H1 (cell line): Measurements from ENCODE around the gene STAU1. TPM values are rescaled to one million over a fixed set of nuclear protein-coding genes. Genes with fewer than 3 reads are reported as not detected.

Experiments
- CTCF ChIA-PET: fragments of 300-600 bp; sonication (Branson Sonifier 250); formaldehyde crosslinking; loops from one replicate; lab custom pipeline; 2021; ENCODE audit not compliant: partially characterized antibody; lab: Charles Lee
- POLR2A ChIA-PET: fragments of 300-600 bp; sonication (Branson Sonifier 250); formaldehyde crosslinking; loops from one replicate; lab custom pipeline; 2021; ENCODE audit warnings: inconsistent platforms; ENCODE audit not compliant: partially characterized antibody; lab: Charles Lee
- DNase-seq, 2 experiments: peaks; one replicate each; pipeline versions ENCODE4 v3.0.0 to v3.0.0-alpha.2; 2010 to 2022; ENCODE audit warnings: low spot score in 2 of 2, low read depth in 1 of 2, mixed read lengths in 1 of 2
- FAIRE-seq: peaks from 2 replicates; lab custom pipeline; 2011; peaks lifted over from hg19 to GRCh38; lab: Jason Lieb, UNC
- H2AFZ ChIP-seq: 2 replicates; pipeline ENCODE4 v1.8.1; 2012; ENCODE audit warnings: low read length, inconsistent platforms
- H2AK5ac ChIP-seq: 2 replicates; pipeline ENCODE4 v1.6.1; 2013; ENCODE audit warnings: low read depth, low read length
- H2BK120ac ChIP-seq: replicated peaks from 2 replicates; pipeline ENCODE3; 2013; ENCODE audit warnings: low read depth, low read length, inconsistent platforms
- H2BK12ac ChIP-seq: 2 replicates; pipeline ENCODE4 v1.6.1; 2013; ENCODE audit warnings: low read depth, low read length
- H2BK15ac ChIP-seq: 2 replicates; pipeline ENCODE4 v1.6.1; 2013; ENCODE audit warnings: low read length
- H2BK20ac ChIP-seq: 2 replicates; pipeline ENCODE4 v1.6.1; 2013; ENCODE audit warnings: low read length
- H2BK5ac ChIP-seq: 2 replicates; pipeline ENCODE4 v1.6.1; 2013; ENCODE audit warnings: low read depth, low read length
- H3K14ac ChIP-seq: 2 replicates; pipeline ENCODE4 v1.6.1; 2013; ENCODE audit warnings: inconsistent platforms; ENCODE audit not compliant: insufficient read length
- H3K18ac ChIP-seq: 2 replicates; pipeline ENCODE4 v1.6.1; 2013; ENCODE audit warnings: low read length; ENCODE audit errors: extremely low read depth
- H3K23ac ChIP-seq: 2 replicates; pipeline ENCODE4 v1.6.1; 2013; ENCODE audit warnings: inconsistent platforms; ENCODE audit not compliant: insufficient read length
- H3K23me2 ChIP-seq: 2 replicates; pipeline ENCODE4 v1.6.1; 2013; ENCODE audit warnings: low read depth, low read length
- H3K27ac ChIP-seq: 2 replicates; pipeline ENCODE4 v1.6.1; 2011; ENCODE audit warnings: low read depth, low read length, inconsistent platforms
- H3K27me3 ChIP-seq, 4 experiments: replicated peaks in 1 of 4; 1 replicate in 1 of 4; 2 replicates in 3 of 4; pipeline versions ENCODE4 v1.6.1 to v1.8.1; 2011 to 2013; ENCODE audit warnings: low read length in 3 of 4, mild to moderate bottlenecking in 3 of 4, inconsistent platforms in 2 of 4, mixed read lengths in 2 of 4, moderate library complexity in 1 of 4; ENCODE audit not compliant: control insufficient read depth in 3 of 4, insufficient read depth in 3 of 4; ENCODE audit errors: extremely low read depth in 1 of 4
- H3K36me3 ChIP-seq, 4 experiments: 2 replicates each; pipeline versions ENCODE4 v1.6.1 to v1.8.1; 2011 to 2013; ENCODE audit warnings: mild to moderate bottlenecking in 4 of 4, low read length in 3 of 4, moderate library complexity in 2 of 4, control low read depth in 1 of 4, inconsistent platforms in 1 of 4; ENCODE audit not compliant: insufficient read depth in 4 of 4, control insufficient read depth in 2 of 4
- H3K4ac ChIP-seq: replicated peaks from 2 replicates; pipeline ENCODE3; 2013; ENCODE audit warnings: low read length, low read depth, mixed read lengths, inconsistent platforms; ENCODE audit not compliant: insufficient read length
- H3K4me1 ChIP-seq, 4 experiments: replicated peaks in 1 of 4; 1 replicate in 1 of 4; 2 replicates in 3 of 4; pipeline versions ENCODE4 v1.6.1 to v1.8.1; 2011 to 2013; ENCODE audit warnings: low read length in 3 of 4, inconsistent platforms in 2 of 4, mixed read lengths in 1 of 4; ENCODE audit not compliant: insufficient read depth in 4 of 4, control insufficient read depth in 3 of 4
- H3K4me2 ChIP-seq, 2 experiments: 2 replicates each; pipeline versions ENCODE4 v1.6.1 to v1.8.1; 2011 to 2013; ENCODE audit warnings: low read depth in 2 of 2, low read length in 2 of 2, control low read depth in 1 of 2, inconsistent platforms in 1 of 2, mild to moderate bottlenecking in 1 of 2; ENCODE audit not compliant: insufficient read depth in 1 of 2
- H3K4me3 ChIP-seq, 4 experiments: fragments of 200-600, 300-600 bp in 1 of 4; sonication (generic), shearing (Covaris generic), sonication (Bioruptor Twin) in 1 of 4; 2 replicates each; pipeline versions ENCODE4 v1.5.1 to v1.8.1; 2011 to 2016; ENCODE audit warnings: low read length in 4 of 4, low read depth in 3 of 4, control low read depth in 2 of 4, inconsistent platforms in 2 of 4, mild to moderate bottlenecking in 2 of 4, mixed read lengths in 1 of 4, moderate library complexity in 1 of 4; ENCODE audit not compliant: insufficient read depth in 2 of 4; ENCODE audit errors: extremely low read depth in 1 of 4
- H3K56ac ChIP-seq: replicated peaks from 2 replicates; pipeline ENCODE3; 2013; ENCODE audit warnings: low read depth, mild to moderate bottlenecking, mixed read lengths, low read length, inconsistent platforms; ENCODE audit not compliant: insufficient read length
- H3K79me1 ChIP-seq: 2 replicates; pipeline ENCODE4 v1.6.1; 2013; ENCODE audit warnings: low read depth, low read length, control low read depth
- H3K79me2 ChIP-seq, 2 experiments: 2 replicates each; pipeline versions ENCODE4 v1.6.1 to v1.8.1; 2012 to 2013; ENCODE audit warnings: low read length in 2 of 2, mild to moderate bottlenecking in 2 of 2, inconsistent platforms in 1 of 2; ENCODE audit not compliant: insufficient read depth in 2 of 2, control insufficient read depth in 1 of 2
- H3K9ac ChIP-seq, 4 experiments: replicated peaks in 1 of 4; 1 replicate in 1 of 4; 2 replicates in 3 of 4; pipeline versions ENCODE4 v1.6.1 to v1.8.1; 2011 to 2013; ENCODE audit warnings: low read depth in 3 of 4, low read length in 3 of 4, control low read depth in 2 of 4, mild to moderate bottlenecking in 2 of 4, moderate library complexity in 2 of 4, inconsistent platforms in 1 of 4; ENCODE audit errors: extremely low read depth in 1 of 4
- H3K9me3 ChIP-seq, 2 experiments: 2 replicates each; pipeline versions ENCODE4 v1.6.1 to v1.8.1; 2012 to 2013; ENCODE audit warnings: mild to moderate bottlenecking in 2 of 2, moderate library complexity in 2 of 2, control low read depth in 1 of 2, inconsistent platforms in 1 of 2, low read depth in 1 of 2, low read length in 1 of 2, mixed read lengths in 1 of 2; ENCODE audit not compliant: insufficient read depth in 2 of 2
- H4K20me1 ChIP-seq, 2 experiments: replicated peaks in 1 of 2; 2 replicates each; pipeline versions ENCODE3 to v1.8.1; 2011 to 2013; ENCODE audit warnings: inconsistent platforms in 2 of 2, low read length in 2 of 2, mild to moderate bottlenecking in 1 of 2; ENCODE audit not compliant: insufficient read depth in 2 of 2, control insufficient read depth in 1 of 2
- H4K5ac ChIP-seq: 2 replicates; pipeline ENCODE4 v1.6.1; 2013; ENCODE audit warnings: low read length, low read depth, mixed read lengths, inconsistent platforms; ENCODE audit not compliant: insufficient read length
- H4K8ac ChIP-seq: 2 replicates; pipeline ENCODE4 v1.8.0; 2013; ENCODE audit warnings: mild to moderate bottlenecking, moderate library complexity, low read length, inconsistent platforms; ENCODE audit not compliant: insufficient read depth; ENCODE audit errors: extremely low read depth
- H4K91ac ChIP-seq: replicated peaks from 2 replicates; pipeline ENCODE3; 2013; ENCODE audit warnings: low read length, mixed read lengths, inconsistent platforms; ENCODE audit not compliant: insufficient read length
- FOSL1 ChIP-seq: IDR thresholded peaks from 2 replicates; pipeline ENCODE4 v1.6.1; 2011; ENCODE audit warnings: mild to moderate bottlenecking, low read depth, low read length, moderate library complexity; ENCODE audit not compliant: insufficient read depth
- SAP30 ChIP-seq: fragments of 300-600 bp; sonication (generic); IDR thresholded peaks from 2 replicates; pipeline ENCODE4 v1.7.1; 2012; ENCODE audit warnings: low read length, moderate library complexity, mild to moderate bottlenecking, inconsistent platforms; ENCODE audit not compliant: insufficient read depth, insufficient replicate concordance
- SP2 ChIP-seq: IDR thresholded peaks from 2 replicates; pipeline ENCODE4 v1.6.1; 2012; ENCODE audit warnings: mild to moderate bottlenecking, low read length, inconsistent platforms
- WGBS, 2 experiments: shearing (Covaris generic) in 1 of 2; methylation state at CpG; one replicate each; pipeline versions ENCODE4 v1.1.6 to v1.1.7; 2013 to 2015; ENCODE audit warnings: low lambda C conversion rate in 2 of 2, mixed read lengths in 2 of 2, inconsistent platforms in 1 of 2, low coverage in 1 of 2, missing lambda C conversion rate in 1 of 2; ENCODE audit not compliant: insufficient replicate concordance in 2 of 2, insufficient coverage in 1 of 2, insufficient read length in 1 of 2; ENCODE audit errors: extremely low coverage in 1 of 2, missing lambda C conversion rate in 1 of 2; 5-methylcytosine and 5-hydroxymethylcytosine counted together
- polyA plus RNA-seq, 7 experiments: library from polyadenylated mRNA; depleted of rRNA in 3 of 7; stranded (reverse) in 5 of 7; unstranded in 2 of 7; fragments of >200 nt in 5 of 7; fragments of 200-250 nt in 2 of 7; gene quantifications; 1 replicate in 5 of 7; 2 replicates in 1 of 7; 4 replicates in 1 of 7; pipeline versions ENCODE4 v1.2.1 to v1.2.3, GENCODE V29; 2011 to 2013; ENCODE audit warnings: missing spikeins in 2 of 7, mixed read lengths in 2 of 7
- total RNA-seq: library from RNA; stranded (reverse); fragmentation: NEBNext Ultra II Directional; extraction: Animal tissue kit (Norgen Biotek cat#: 25700); gene quantifications from 2 replicates; pipeline ENCODE4 v1.2.1, GENCODE V29; 2021

Gene STAU1
- total and polyA plus RNA-seq, 2 of the 8 experiments (the other 6 are each of a cell fraction or from before 2014, with no cell fraction given): 41.4 to 107 TPM

- peaks cover 0 to 4% of the 10 kb centered on the region in 2 experiments for H4K20me1 ChIP-seq
- WGBS, 2 experiments: 95% methylated on average over 7 of the region's 7 CpGs; no CpG with 5 or more reads in 1 of the 2 experiments
- H3K56ac ChIP-seq: no peak overlapping the region
- no peak overlapping the region for H4K5ac ChIP-seq
- H3K9ac ChIP-seq: no peak overlapping the region
- FAIRE-seq (no peak), DNase-seq (no peak)
- no peak overlapping the region for H2BK20ac ChIP-seq
- H2BK120ac ChIP-seq: no peak overlapping the region
- H3K27ac ChIP-seq: no peak overlapping the region
- no peaks in the 10 kb centered on the region; the same call in 1 of the 2 replicates for H3K79me1 ChIP-seq
- no peak for TF ChIP-seq SAP30
- no peak for TF ChIP-seq FOSL1
- no peak for TF ChIP-seq SP2
- no peak overlapping the region for H3K14ac ChIP-seq
- no peak overlapping the region for H4K8ac ChIP-seq
- no peaks in the 10 kb centered on the region for H3K4me1 ChIP-seq
- H2BK15ac ChIP-seq: no peak overlapping the region
- H3K9me3 ChIP-seq: no peaks in the 10 kb centered on the region
- no peak overlapping the region for H2BK5ac ChIP-seq
- no peaks in the 10 kb centered on the region for H3K23me2 ChIP-seq
- peaks cover 37 to 70% (median 56%) of the 10 kb centered on the region in 4 experiments for H3K36me3 ChIP-seq
- H3K4ac ChIP-seq: no peak overlapping the region
- H3K27me3 ChIP-seq: no peaks in the 10 kb centered on the region
- CTCF ChIA-PET: interaction anchor here (0.7 to 5.1 kb wide), 3 partner anchors 14 to 660 kb away, joined by 3 to 23 read pairs (median 4); no protein-coding TSS in a partner anchor
- no peak overlapping the region for H4K91ac ChIP-seq
- no peak overlapping the region for H3K4me2 ChIP-seq
- no peak overlapping the region for H2AFZ ChIP-seq
- no peaks in the 10 kb centered on the region for H3K79me2 ChIP-seq
- H2BK12ac ChIP-seq: no peak overlapping the region
- no peak overlapping the region for H3K18ac ChIP-seq
- POLR2A ChIA-PET: interaction anchor here (0.6 to 2.2 kb wide), 2 partner anchors 10 to 12 kb away, joined by 3 to 7 read pairs; partner anchors contain the start of gene DDX27
- no peak overlapping the region for H2AK5ac ChIP-seq
- H3K23ac ChIP-seq: no peak overlapping the region
- H3K4me3 ChIP-seq: no peak overlapping the region
These were observed 43.3 kb upstream of the STAU1 start for GRCh38 chr20:49231471-49231870.
